Heart right ventricle (tissue), 16 donors: Measurements from ENCODE around the gene TLE3. TPM values are rescaled to one million over a fixed set of nuclear protein-coding genes. Genes with fewer than 3 reads are reported as not detected.

Source experiments
- ATAC-seq, 8 donors: fragments of 200-7000 bp; cut with Tn5 transposase; one replicate each; pipeline ENCODE4 v1.9.1; 2020; ENCODE audit warnings: mild to moderate bottlenecking in 8 of 8, moderate library complexity in 8 of 8, moderate number of reproducible peaks in 1 of 8
- DNase-seq, 2 donors: peaks; one replicate each; pipeline ENCODE4 v3.0.0-alpha.2; 2020
- H3K27ac ChIP-seq, 10 donors: fragments of 200-600 bp; sonication (generic) in 2 of 10; one replicate each; pipeline versions ENCODE4 v1.5.0 to v1.8.0; 2020 to 2022; ENCODE audit warnings: mild to moderate bottlenecking in 3 of 10
- H3K27me3 ChIP-seq, 7 donors: fragments of 200-600 bp; one replicate each; pipeline ENCODE4 v1.8.0; 2021 to 2022; ENCODE audit warnings: mild to moderate bottlenecking in 2 of 7
- H3K36me3 ChIP-seq, 9 donors: fragments of 200-600 bp; sonication (generic) in 1 of 9; one replicate each; pipeline versions ENCODE4 v1.5.0 to v1.8.0; 2020 to 2022; ENCODE audit warnings: mild to moderate bottlenecking in 2 of 9
- H3K4me1 ChIP-seq, 9 donors: fragments of 200-600 bp; sonication (generic) in 1 of 9; one replicate each; pipeline versions ENCODE4 v1.5.0 to v1.8.0; 2020 to 2022; ENCODE audit warnings: mild to moderate bottlenecking in 4 of 9
- H3K4me3 ChIP-seq, 10 donors: fragments of 200-600 bp; sonication (generic) in 2 of 10; one replicate each; pipeline versions ENCODE4 v1.5.0 to v1.8.0; 2020 to 2022; ENCODE audit warnings: mild to moderate bottlenecking in 7 of 10, moderate library complexity in 2 of 10
- H3K9me3 ChIP-seq, 11 donors: fragments of 200-600 bp in 10 of 11; sonication (generic) in 2 of 11; one replicate each; pipeline versions ENCODE4 v1.5.0 to v1.8.0; 2013 to 2022; ENCODE audit warnings: mild to moderate bottlenecking in 2 of 11, control low read depth in 1 of 11, moderate library complexity in 1 of 11
- CTCF ChIP-seq, 9 donors: fragments of 200-600 bp; sonication (generic) in 2 of 9; IDR thresholded peaks; one replicate each; pipeline versions ENCODE4 v1.5.0 to v1.8.0; 2021 to 2022; ENCODE audit warnings: antibody characterized with exemption in 9 of 9, mild to moderate bottlenecking in 5 of 9, moderate library complexity in 1 of 9
- WGBS, 2 donors: extraction: QIAGEN DNeasy Blood & Tissue Kit; methylation state at CpG; one replicate each; pipeline ENCODE4 v1.1.7; 2013; ENCODE audit warnings: inconsistent platforms in 1 of 2; 5-methylcytosine and 5-hydroxymethylcytosine counted together
- intact Hi-C, 10 donors: fragments of 100-400 bp; cut with DNase I; formaldehyde crosslinking; loops; one replicate each; pipeline versions ENCODE4 v1.11.1 to v1.14.2; 2022
- polyA plus RNA-seq, 2 donors: library from polyadenylated mRNA; stranded (reverse); fragments of 200-250 nt; gene quantifications; one replicate each; pipeline ENCODE4 v1.2.3, GENCODE V29; 2013
- total RNA-seq, 10 donors: library from RNA; stranded (reverse); fragmentation: NEBNext Ultra II Directional in 3 of 10; extraction: Animal tissue kit (Norgen Biotek cat#: 25700) in 3 of 10; gene quantifications; one replicate each; pipeline versions ENCODE4 v1.2.1 to v1.2.4, GENCODE V29; 2021 to 2023
- donor health status: Arrhythmogenic right ventricular cardiomyopathy.
- donor health status: ischemic (EF 13 %, LVEDD 7.1; RV severe dilation, severe dysfunction).
- donor health status: healthy with polysubstance abuse.
- donor health status: DM: no; HTN: yes; CAD: no.
- donor health status: DM: no; HTN: no; CAD: no.
- donor health status: ischemic (EF 25% LVEDD 6.9; RV normal size, moderate dysfunction).
- donor health status: ischemic (EF 25% LVEDD 5.7; RV mildly dilated, moderate dysfunction).
- donor health status: healthy.
- donor health status: DM: yes; HTN: yes; CAD: no.
- donor health status: Ischemic cardiomyopathy.
- donor health status: ischemic (EF 35%, LVEDD 5.7; RV mildly dilated, moderate dysfunction).
- donor health status: nonischemic (EF 11% LVEDD 7.7; RV severe dilation, severe dysfunction).
- donor health status: DM: yes; HTN: yes; CAD: no.
- donor health status: PGD.
- donor health status: ischemic (EF 29% LVEDD 5.4; RV normal size, mild dysfunction).
- donor health status: nonischemic (EF 23%, LVEDD 6.1; RV moderate dilation, normal function).

TLE3 gene
- total and polyA plus RNA-seq, 12 donors = 7.5 to 21.7 (median 12.6) TPM

GRCh38 chr15:70065006-70065722, 32.6 kb downstream of the TLE3 start:
- no peaks in the 10 kb centered on the region for H3K9me3 ChIP-seq
- H3K4me3 ChIP-seq = no peak overlapping the region
- DNase-seq (no peak), ATAC-seq (no peak)
- TF ChIP-seq CTCF (IDR thresholded peaks at IDR 0.05) = no peak
- H3K27me3 ChIP-seq = no peaks in the 10 kb centered on the region
- intact Hi-C loops = no loop called here
- H3K27ac ChIP-seq = no peak overlapping the region
- 67 to 73% methylated on average over 6 of the region's 6 CpGs for WGBS, 2 donors
- H3K36me3 ChIP-seq = peaks cover 0 to 100% (median 8%) of the 10 kb centered on the region in 9 donors
- peaks cover 10 to 55% (median 20%) of the 10 kb centered on the region in 9 donors for H3K4me1 ChIP-seq

- 88 to 93% methylated on average over 4 of the region's 4 CpGs for WGBS, 2 donors
- ATAC-seq = no peak
- DNase-seq = no peak
- H3K36me3 ChIP-seq = peaks cover 0 to 100% (median 15%) of the 10 kb centered on the region in 9 donors
- no peak for TF ChIP-seq CTCF (IDR thresholded peaks at IDR 0.05)
- intact Hi-C loops = no loop called here
- H3K4me3 ChIP-seq = no peak overlapping the region
- no peak overlapping the region for H3K27ac ChIP-seq
- peaks cover 10 to 48% (median 18%) of the 10 kb centered on the region in 9 donors for H3K4me1 ChIP-seq
- no peaks in the 10 kb centered on the region for H3K27me3 ChIP-seq
- H3K9me3 ChIP-seq = no peaks in the 10 kb centered on the region
Measured at GRCh38 chr15:70064441-70064840, 33.3 kb downstream of the TLE3 start.

GRCh38 chr15:70063980-70064379, 33.7 kb downstream of the TLE3 start:
- peaks cover 0 to 100% (median 20%) of the 10 kb centered on the region in 9 donors for H3K36me3 ChIP-seq
- ATAC-seq (peak in 1 of 8 donors; percentile 23), DNase-seq (no peak)
- intact Hi-C loops = no loop called here
- H3K27ac ChIP-seq = no peak overlapping the region
- TF ChIP-seq CTCF (IDR thresholded peaks at IDR 0.05) = no peak
- H3K4me1 ChIP-seq = peaks cover 10 to 43% (median 18%) of the 10 kb centered on the region in 9 donors
- H3K9me3 ChIP-seq = no peaks in the 10 kb centered on the region
- H3K4me3 ChIP-seq = no peak overlapping the region
- 84 to 90% methylated on average over 7 of the region's 7 CpGs for WGBS, 2 donors
- no peaks in the 10 kb centered on the region for H3K27me3 ChIP-seq

GRCh38 chr15:70063261-70063925, 34.3 kb downstream of the TLE3 start:
- Histone ChIP-seq H3K36me3 (peaks cover 0 to 100% (median 21%) of the 10 kb centered on the region in 9 donors), H3K4me1 (peaks cover 10 to 39% (median 18%) of the 10 kb centered on the region in 9 donors), H3K27ac (no peak overlapping the region), H3K27me3 (no peaks in the 10 kb centered on the region), H3K9me3 (no peaks in the 10 kb centered on the region), H3K4me3 (no peak overlapping the region)
- WGBS, 2 donors = 88 to 91% methylated on average over 17 of the region's 17 CpGs
- ATAC-seq = no peak
- no peak for DNase-seq
- no peak for TF ChIP-seq CTCF (IDR thresholded peaks at IDR 0.05)
- intact Hi-C loops = no loop called here
